Measurements from ENCODE around the gene NDUFA6.

The NDUFA6 gene

GRCh38 chr22:42065438-42066125, 25.0 kb downstream of the NDUFA6 start:
- no peak overlapping the region for H3K4me3 ChIP-seq (replicated peaks; ENCODE audit: low read depth, low read length)
- no peak for TF ChIP-seq CTCF (IDR thresholded peaks at IDR 0.05; ENCODE audit: low read length, missing control alignments)
- DNase-seq (ENCODE audit: low read depth), result no peak

- DNase-seq (ENCODE audit: low read depth), result no peak
- H3K4me3 ChIP-seq (replicated peaks; ENCODE audit: low read depth, low read length), result no peak overlapping the region
- no peak for TF ChIP-seq CTCF (IDR thresholded peaks at IDR 0.05; ENCODE audit: low read length, missing control alignments)
These were observed 25.9 kb downstream of the NDUFA6 start for GRCh38 chr22:42064629-42065028.

GRCh38 chr22:42062506-42063170, 27.9 kb downstream of the NDUFA6 start:
- no peak for DNase-seq (ENCODE audit: low read depth)
- no peak overlapping the region for H3K4me3 ChIP-seq (replicated peaks; ENCODE audit: low read depth, low read length)
- no peak for TF ChIP-seq CTCF (IDR thresholded peaks at IDR 0.05; ENCODE audit: low read length, missing control alignments)

DNA sequence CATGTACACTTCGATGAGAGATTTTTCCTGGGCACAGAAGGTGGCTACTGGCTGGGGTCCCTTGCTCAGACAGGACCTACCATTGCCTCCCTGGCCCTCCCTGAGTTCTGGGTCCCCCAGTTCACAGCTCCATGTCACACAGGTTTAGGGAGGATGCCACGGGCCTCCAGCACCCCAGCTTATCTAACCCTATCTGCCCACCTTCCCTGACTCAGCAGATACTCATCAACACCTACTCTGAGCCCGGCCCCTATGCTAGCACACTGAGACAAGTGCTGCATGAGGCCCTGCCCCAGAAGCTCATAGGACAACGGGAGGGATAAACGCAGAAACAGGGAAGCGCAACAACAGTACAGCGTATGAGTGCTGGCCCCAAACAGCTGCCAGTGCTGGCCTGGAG, 29.5 kb downstream of the NDUFA6 start:
- TF ChIP-seq CTCF (IDR thresholded peaks at IDR 0.05; ENCODE audit: low read length, missing control alignments), result no peak
- H3K4me3 ChIP-seq (replicated peaks; ENCODE audit: low read depth, low read length), result no peak overlapping the region
- DNase-seq (ENCODE audit: low read depth), result no peak

DNA sequence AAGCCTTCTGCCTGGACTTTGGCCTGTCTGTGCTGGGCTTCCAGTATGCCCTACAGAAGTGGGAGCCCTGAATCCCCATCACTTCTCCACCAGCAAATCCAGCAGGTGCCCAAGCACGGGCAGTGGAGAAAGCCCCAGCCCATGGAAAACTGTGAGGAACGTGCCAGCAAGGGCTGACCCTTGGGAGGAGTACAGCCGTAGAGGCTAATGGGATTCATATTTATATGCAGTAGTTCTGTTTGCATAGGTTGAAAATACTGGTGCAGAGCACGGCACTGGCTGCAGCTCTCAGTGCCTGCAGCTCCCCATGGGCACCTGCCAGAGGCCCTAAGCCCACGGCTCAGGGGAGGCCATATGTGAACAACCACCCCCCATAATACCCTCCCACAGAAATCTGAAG, 30.1 kb downstream of the NDUFA6 start:
- no peak for TF ChIP-seq CTCF (IDR thresholded peaks at IDR 0.05; ENCODE audit: low read length, missing control alignments)
- DNase-seq (ENCODE audit: low read depth), result no peak
- H3K4me3 ChIP-seq (replicated peaks; ENCODE audit: low read depth, low read length), result no peak overlapping the region

- no peak for TF ChIP-seq CTCF (IDR thresholded peaks at IDR 0.05; ENCODE audit: low read length, missing control alignments)
- H3K4me3 ChIP-seq (replicated peaks; ENCODE audit: low read depth, low read length), result no peak overlapping the region
- no peak for DNase-seq (ENCODE audit: low read depth)
These were observed 33.6 kb downstream of the NDUFA6 start for GRCh38 chr22:42056757-42057511.

Data from fibroblast of pulmonary artery (primary cell).